BE2C (cell line): Measurements from ENCODE around the gene TIAM2.

Experiments
- DNase-seq: peaks from one replicate; pipeline ENCODE4 v3.0.0-alpha.2; 2020
- H3K27me3 ChIP-seq: fragments of 250-450 bp; sonication (Bioruptor Pico); 2 replicates; pipeline ENCODE4 v1.5.1; 2020; ENCODE audit warnings: mild to moderate bottlenecking
- H3K36me3 ChIP-seq: fragments of 250-450 bp; sonication (Bioruptor Pico); 2 replicates; pipeline ENCODE4 v1.5.1; 2020; ENCODE audit warnings: mild to moderate bottlenecking
- H3K4me1 ChIP-seq: fragments of 250-450 bp; sonication (Bioruptor Pico); 2 replicates; pipeline ENCODE4 v1.5.1; 2020
- H3K4me3 ChIP-seq: 2 replicates; pipeline ENCODE4 v1.5.1; 2011; ENCODE audit warnings: low read depth, low read length
- H3K9me3 ChIP-seq: fragments of 250-450 bp; sonication (Bioruptor Pico); 2 replicates; pipeline ENCODE4 v1.5.1; 2020
- TF ChIP-seq, protein P1 (sequence below): IDR thresholded peaks from 2 replicates; pipeline ENCODE4 v1.5.1; 2012; ENCODE audit warnings: mild to moderate bottlenecking, low read depth, low read length

Gene TIAM2

GRCh38 chr6:155054491-155055250, 59.6 kb downstream of the TIAM2 start:
- no peak overlapping the region for H3K4me3 ChIP-seq
- TF ChIP-seq, protein P1, sequence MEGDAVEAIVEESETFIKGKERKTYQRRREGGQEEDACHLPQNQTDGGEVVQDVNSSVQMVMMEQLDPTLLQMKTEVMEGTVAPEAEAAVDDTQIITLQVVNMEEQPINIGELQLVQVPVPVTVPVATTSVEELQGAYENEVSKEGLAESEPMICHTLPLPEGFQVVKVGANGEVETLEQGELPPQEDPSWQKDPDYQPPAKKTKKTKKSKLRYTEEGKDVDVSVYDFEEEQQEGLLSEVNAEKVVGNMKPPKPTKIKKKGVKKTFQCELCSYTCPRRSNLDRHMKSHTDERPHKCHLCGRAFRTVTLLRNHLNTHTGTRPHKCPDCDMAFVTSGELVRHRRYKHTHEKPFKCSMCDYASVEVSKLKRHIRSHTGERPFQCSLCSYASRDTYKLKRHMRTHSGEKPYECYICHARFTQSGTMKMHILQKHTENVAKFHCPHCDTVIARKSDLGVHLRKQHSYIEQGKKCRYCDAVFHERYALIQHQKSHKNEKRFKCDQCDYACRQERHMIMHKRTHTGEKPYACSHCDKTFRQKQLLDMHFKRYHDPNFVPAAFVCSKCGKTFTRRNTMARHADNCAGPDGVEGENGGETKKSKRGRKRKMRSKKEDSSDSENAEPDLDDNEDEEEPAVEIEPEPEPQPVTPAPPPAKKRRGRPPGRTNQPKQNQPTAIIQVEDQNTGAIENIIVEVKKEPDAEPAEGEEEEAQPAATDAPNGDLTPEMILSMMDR, result no peak
- no peak for DNase-seq

GRCh38 chr6:155055729-155056128, 60.6 kb downstream of the TIAM2 start:
- no peaks in the 10 kb centered on the region for H3K4me1 ChIP-seq
- TF ChIP-seq, protein P1, result no peak
- DNase-seq, result no peak
- H3K4me3 ChIP-seq, result no peak overlapping the region
- no peaks in the 10 kb centered on the region for H3K36me3 ChIP-seq
- no peaks in the 10 kb centered on the region for H3K27me3 ChIP-seq
- H3K9me3 ChIP-seq, result no peaks in the 10 kb centered on the region

More at GRCh38 chr6:155054491-155055250, 59.6 kb downstream of the TIAM2 start:
- Histone ChIP-seq H3K36me3 (no peaks in the 10 kb centered on the region), H3K9me3 (no peaks in the 10 kb centered on the region), H3K4me1 (no peaks in the 10 kb centered on the region), H3K27me3 (no peaks in the 10 kb centered on the region)

- Histone ChIP-seq H3K9me3 (no peaks in the 10 kb centered on the region), H3K27me3 (no peaks in the 10 kb centered on the region), H3K4me1 (no peaks in the 10 kb centered on the region), H3K36me3 (no peaks in the 10 kb centered on the region), H3K4me3 (no peak overlapping the region)
- no peak for DNase-seq
- TF ChIP-seq, protein P1, result no peak
Measured at GRCh38 chr6:155056756-155057155, 61.6 kb downstream of the TIAM2 start.

- no peak for DNase-seq
Measured at GRCh38 chr6:155061381-155061780, 66.3 kb downstream of the TIAM2 start.

DNA sequence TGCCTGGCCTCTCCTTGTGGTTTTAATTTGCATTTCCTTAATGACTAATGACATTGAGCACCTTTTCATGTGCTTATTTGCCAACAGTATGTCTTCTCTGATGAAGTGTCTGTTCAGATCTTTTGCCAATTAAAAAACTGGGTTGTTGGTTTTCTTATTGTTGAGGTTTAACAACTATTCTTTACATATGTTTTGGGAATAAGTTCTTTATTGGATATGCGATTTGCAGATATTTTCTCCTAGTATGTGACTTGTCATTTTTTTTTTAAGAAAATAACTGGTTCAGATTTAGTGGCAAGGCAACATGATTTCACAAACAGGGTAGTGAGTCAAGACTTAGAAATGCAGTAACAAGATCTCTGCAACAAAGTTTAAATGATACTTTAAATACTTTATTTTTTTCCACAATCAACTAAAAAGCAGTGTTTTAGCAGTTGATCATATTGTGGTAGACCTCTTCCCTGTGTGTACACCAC, 67.8 kb downstream of the TIAM2 start:
- no peaks in the 10 kb centered on the region for H3K9me3 ChIP-seq
- H3K4me1 ChIP-seq, result no peaks in the 10 kb centered on the region
- DNase-seq, result no peak
- H3K4me3 ChIP-seq, result no peak overlapping the region
- H3K36me3 ChIP-seq, result no peaks in the 10 kb centered on the region
- TF ChIP-seq, protein P1, result no peak
- H3K27me3 ChIP-seq, result no peaks in the 10 kb centered on the region

More at GRCh38 chr6:155061381-155061780, 66.3 kb downstream of the TIAM2 start:
- no peak overlapping the region for H3K4me3 ChIP-seq
- no peaks in the 10 kb centered on the region for H3K27me3 ChIP-seq
- no peaks in the 10 kb centered on the region for H3K4me1 ChIP-seq
- no peaks in the 10 kb centered on the region for H3K36me3 ChIP-seq
- TF ChIP-seq, protein P1, result no peak
- no peaks in the 10 kb centered on the region for H3K9me3 ChIP-seq

DNA sequence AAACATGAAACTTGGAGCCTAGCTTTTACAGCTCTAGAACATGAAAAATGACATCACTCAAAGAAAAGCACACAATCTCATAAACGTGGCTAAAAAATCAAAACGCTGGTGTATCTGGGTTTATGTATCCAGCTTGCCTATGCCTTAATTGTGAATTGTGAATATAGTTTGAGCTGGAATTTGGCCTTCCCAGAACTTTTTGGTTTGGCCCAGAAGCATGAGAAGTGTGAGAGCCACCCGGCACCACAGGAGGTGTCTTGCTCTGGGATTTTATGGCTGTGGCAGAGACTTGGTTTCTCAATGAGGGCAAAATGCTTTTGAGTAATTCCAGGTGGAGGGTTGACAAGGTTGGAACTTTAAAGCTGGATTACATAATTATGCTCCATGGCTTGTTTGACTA, 69.2 kb downstream of the TIAM2 start:
- H3K9me3 ChIP-seq, result no peaks in the 10 kb centered on the region
- no peaks in the 10 kb centered on the region for H3K4me1 ChIP-seq
- no peaks in the 10 kb centered on the region for H3K36me3 ChIP-seq
- no peak overlapping the region for H3K4me3 ChIP-seq
- TF ChIP-seq, protein P1, result no peak
- H3K27me3 ChIP-seq, result no peaks in the 10 kb centered on the region
- DNase-seq, result no peak
